ENCODE results near the gene SHLD2.
"Not testable (repeated sequence)": the region's sequence is repeated elsewhere in the genome, so short reads cannot be mapped to it uniquely, and the experiment has no call there.

The SHLD2 gene

DNA sequence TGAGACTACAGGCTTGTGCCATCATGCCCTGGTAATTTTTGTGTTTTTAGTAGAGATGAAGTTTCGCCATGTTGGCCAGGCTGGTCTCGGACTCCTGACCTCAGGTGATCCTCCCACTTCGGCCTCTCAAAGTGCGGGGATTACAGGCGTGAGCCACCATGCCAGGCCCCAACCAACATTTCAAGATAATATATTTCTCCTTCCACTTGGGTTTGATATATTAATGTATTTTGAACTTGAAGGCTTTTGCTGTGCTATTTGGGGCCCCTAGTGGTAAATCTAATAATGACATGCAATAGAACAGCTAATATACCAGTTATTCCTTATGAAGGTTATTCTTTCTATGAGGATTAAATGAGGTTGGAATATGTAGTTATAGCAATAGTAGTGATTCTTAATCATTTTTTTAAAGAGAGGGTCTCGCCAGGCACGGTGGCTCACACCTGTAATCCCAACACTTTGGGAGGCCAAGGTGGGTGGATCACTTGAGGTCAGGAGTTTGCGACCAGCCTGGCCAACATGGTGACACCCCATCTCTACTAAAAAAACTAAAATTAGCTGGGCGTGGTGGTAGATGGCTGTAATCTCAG is 54.1 kb downstream of the SHLD2 start:
- not testable (repeated sequence) for DNase-seq

- not testable (repeated sequence) for DNase-seq
Observed at GRCh38 chr10:87151516-87151915, 56.5 kb downstream of the SHLD2 start.

DNA sequence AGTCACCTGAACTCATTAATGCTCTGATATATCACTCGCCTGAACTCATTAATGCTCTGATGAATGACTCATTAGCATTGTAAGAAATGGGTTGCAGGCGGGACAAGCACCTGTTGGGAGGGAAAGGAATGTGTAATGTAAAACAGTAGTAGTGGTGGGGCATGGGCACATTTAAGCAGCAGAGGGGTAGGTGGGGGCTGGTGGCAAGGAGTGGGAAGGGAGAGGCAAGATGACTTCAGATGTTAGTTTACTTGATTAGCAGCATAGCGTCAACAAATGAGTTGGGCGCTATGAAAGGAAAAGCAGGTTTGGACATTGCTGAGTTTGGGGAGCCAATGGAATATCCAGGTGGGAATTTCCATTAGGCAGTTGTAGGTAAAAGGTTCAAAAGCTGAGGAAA is 61.8 kb downstream of the SHLD2 start:
- DNase-seq = not testable (repeated sequence)

- DNase-seq = not testable (repeated sequence)
Observed at GRCh38 chr10:87157821-87158220, 62.8 kb downstream of the SHLD2 start.

DNA sequence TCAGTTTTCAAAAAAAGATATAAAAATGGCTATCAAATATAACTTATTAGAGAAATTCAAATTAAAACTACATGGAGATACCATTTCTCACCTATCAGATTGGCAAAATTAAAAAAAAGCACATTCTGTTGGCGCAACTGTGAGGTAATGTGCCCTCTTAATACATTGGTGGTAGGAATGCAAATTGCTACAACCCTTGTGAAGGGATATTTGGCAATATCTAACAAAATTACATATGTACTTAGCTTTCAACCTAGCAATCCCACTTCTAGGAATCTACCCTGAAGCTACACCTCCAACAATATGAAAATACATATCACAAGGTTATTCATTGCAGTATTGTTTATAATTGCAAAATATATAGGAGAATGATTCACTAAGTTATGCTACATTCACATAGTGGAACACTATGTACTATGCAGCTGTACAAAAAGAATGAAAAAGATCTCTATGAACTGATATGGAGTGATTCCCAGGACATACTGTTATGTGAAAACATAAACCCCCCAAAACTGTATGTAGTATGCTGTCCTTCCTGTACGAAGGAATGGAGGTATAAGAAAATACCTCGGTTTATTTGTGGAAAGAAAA is 67.8 kb downstream of the SHLD2 start:
- DNase-seq = not testable (repeated sequence)

GRCh38 chr10:87163414-87163813 is 68.4 kb downstream of the SHLD2 start:
- not testable (repeated sequence) for DNase-seq

DNA sequence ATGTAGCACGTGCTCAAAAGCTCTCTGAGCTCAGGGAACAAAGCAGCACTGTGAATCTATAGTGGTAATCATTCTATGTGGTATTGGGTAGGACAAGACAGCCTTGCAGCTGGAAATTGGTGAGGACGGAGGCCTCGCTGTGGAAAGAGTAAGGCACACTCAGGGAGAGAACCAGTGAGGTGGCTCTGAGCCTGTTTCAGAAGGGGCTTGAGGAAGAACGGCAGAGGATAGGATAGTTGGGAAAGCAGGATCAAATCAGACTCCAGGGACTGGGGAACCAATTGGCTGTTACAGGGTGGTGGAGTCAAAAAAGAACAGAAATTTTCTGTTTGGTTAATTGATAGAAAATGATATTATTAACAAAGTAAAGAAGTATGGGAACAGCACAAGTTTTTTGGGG is 74.9 kb downstream of the SHLD2 start:
- not testable (repeated sequence) for DNase-seq

- DNase-seq = not testable (repeated sequence)
Observed at GRCh38 chr10:87170705-87171104, 75.7 kb downstream of the SHLD2 start.

DNA sequence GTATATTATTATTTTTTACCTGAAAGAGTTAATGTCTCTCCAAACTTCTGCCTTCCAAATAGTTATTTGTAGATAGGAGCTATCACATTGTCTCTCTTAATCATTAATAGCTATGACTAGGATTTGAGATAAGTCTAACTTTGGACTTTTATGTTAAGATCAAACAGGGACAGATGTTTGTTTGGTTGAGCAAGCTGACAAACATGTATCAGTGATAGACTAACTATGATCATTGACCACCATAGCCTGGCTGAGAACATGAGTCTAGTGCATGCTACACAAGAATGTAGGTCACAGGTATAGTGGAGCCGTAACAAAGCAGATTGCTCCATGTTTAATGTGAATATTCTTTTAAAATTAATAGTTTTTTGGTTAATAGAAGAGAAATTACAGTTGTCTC is 76.7 kb downstream of the SHLD2 start:
- not testable (repeated sequence) for DNase-seq

- not testable (repeated sequence) for DNase-seq
Observed at GRCh38 chr10:87172178-87172577, 77.2 kb downstream of the SHLD2 start.

DNA sequence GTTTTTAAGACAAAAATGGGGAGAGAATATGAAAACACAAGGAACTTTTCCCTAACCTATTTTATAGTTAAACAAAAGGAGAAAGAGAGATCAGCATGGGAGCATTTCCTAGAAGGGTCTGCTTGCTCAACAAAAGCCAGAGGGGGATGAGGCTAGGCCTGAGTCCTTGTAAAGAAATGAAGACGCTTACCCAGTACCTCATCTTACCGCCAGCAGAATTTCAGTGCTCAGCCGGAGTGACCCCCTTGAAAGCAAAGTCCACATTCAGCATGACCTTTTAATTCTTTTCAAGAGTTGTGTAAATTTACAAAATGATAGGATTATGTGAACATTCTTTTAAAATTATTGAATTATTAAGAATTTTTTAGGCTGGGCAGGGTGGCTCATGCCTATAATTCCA is 82.6 kb downstream of the SHLD2 start:
- not testable (repeated sequence) for DNase-seq

DNA sequence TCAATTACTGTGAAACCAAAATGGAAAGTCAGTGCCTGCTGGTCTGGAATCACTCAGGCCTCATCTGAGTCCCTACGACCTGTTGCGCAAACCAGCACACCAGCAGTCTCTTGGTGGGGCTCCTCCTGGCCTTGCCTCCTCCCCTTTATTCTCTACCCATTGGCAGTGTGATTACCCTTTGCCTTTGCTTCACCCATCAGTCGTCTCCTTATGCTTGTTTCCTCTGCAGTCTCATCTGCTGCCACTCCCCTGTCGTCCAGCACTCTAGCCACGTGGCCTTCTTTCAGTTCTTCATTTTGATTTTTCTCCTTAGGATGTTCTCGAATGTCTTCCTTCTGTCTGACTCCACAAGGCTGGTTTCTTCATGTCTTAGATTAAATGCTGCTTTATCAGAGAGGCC is 89.4 kb downstream of the SHLD2 start:
- not testable (repeated sequence) for DNase-seq

DNA sequence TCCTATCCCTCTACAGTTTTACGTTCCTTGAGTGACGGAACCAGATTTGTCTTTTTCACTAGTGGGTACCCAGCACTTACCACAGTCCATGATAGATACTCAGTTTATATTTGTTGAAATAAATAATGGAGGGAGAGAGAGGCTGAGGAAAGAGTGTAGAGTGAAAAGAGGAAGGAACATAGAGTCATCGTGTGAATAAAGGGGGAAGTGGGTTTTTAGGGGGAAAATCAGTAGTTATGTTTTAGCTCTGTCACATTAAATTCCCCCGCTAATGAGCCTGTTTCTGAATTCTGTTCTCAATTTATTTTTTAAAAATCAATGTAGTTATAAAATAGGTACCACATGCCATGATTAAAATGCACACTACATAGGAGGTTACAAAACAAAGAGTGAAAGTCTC is 91.0 kb downstream of the SHLD2 start:
- DNase-seq = not testable (repeated sequence)

- not testable (repeated sequence) for DNase-seq
Observed at GRCh38 chr10:87187573-87187972, 92.6 kb downstream of the SHLD2 start.

DNA sequence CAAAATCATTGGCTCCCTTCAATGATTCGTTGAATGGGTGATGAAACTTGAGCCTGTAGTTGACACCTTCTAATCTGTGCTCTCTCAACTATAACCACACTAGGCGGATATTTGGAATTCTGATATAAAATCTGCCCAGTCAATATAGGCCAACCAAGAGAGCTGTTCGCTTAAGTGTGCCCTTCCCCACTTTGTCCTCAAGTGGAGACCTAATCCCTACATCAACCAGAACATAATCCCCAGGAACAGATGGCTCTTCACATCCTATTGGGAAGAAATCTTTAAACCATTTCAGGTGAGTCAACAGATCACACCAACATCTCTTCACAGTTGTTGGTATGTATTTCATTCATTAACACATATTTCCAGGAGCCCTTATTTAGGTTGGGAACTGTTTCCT is 96.8 kb downstream of the SHLD2 start:
- DNase-seq = not testable (repeated sequence)

GRCh38 chr10:87200924-87201323 is 105.9 kb downstream of the SHLD2 start:
- not testable (repeated sequence) for DNase-seq

DNA sequence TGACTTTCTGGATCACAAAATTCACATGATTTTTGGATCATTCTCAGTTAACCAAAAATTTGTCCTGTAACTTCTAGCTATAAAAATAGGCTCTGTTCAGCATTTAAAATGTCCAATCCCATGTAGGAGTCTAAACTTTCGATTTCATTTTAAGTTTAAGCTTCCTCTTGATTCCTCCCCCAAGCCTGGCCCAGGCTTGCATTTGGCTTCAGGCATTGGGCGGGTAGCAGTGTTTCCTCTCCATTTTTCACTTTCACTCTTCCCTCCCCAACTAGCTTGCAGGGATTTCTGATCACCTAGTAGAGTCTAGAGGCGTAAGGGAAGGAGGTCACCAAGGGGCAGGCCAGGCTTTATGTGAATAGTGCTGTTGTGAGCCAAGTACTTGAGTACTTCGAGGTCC is 109.8 kb downstream of the SHLD2 start:
- not testable (repeated sequence) for DNase-seq

GRCh38 chr10:87206922-87207321 is 111.9 kb downstream of the SHLD2 start:
- not testable (repeated sequence) for DNase-seq

GRCh38 chr10:87210309-87210708 is 115.3 kb downstream of the SHLD2 start:
- not testable (repeated sequence) for DNase-seq

DNA sequence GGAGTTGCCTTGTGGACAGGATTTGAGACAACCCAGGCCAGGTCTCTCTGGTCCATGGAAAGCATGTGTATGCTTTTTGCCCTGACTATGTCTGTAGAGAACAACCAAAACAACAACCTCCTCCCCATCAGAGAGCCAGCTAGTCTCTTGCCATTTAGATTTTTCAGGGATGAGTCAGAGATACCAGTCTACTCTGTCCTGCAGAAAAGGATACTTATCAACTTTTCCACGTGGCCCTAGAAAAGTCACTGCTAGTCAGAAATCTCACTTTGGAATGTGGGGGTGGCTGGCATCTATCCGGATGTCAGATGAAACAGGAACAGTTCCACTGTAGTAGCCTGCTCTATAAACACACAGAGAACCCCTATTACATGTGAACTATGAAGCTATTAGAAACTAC is 116.8 kb downstream of the SHLD2 start:
- not testable (repeated sequence) for DNase-seq

GRCh38 chr10:87213150-87213765 is 118.3 kb downstream of the SHLD2 start:
- DNase-seq = not testable (repeated sequence)

DNA sequence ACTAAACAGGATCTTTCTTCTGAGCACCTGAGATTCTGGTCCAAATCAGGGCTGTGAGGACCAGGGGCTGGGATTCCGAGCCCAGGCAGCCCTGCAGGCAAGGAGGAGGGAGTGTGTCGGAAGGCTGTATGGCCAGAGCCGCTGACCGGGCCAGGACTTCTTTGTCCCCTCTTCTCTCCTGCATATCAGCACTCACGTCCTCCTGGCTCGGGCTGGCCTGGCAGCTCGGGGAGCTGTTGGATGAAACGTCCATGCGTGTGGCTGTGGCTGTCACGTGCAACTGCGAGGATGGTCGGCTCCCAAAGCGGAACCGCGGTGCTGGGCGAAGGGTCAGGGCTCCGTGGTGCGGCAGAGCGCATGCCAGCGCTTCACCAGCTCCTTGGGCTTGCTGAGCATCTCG is 118.8 kb downstream of the SHLD2 start:
- DNase-seq = not testable (repeated sequence)

DNA sequence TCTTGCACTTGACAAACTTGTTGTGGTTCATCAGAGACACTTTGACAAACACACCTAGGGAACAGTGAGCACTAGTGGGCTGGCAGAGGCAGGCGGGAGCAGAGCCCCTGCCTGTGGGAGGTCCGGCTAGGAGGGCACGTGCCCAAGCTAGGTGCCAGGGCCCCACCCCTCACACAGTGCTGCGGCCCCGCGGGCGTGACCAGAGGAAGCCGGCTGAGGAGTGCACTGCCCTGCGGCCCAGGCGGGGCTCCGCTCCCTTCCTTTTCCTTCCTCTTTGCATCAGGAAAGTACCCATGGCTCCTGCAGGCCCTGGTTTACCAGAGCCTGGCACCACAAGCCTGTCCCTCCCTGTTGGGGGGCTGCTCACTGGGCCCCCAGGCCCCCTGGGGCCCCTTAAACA is 121.1 kb downstream of the SHLD2 start:
- DNase-seq = not testable (repeated sequence)

DNA sequence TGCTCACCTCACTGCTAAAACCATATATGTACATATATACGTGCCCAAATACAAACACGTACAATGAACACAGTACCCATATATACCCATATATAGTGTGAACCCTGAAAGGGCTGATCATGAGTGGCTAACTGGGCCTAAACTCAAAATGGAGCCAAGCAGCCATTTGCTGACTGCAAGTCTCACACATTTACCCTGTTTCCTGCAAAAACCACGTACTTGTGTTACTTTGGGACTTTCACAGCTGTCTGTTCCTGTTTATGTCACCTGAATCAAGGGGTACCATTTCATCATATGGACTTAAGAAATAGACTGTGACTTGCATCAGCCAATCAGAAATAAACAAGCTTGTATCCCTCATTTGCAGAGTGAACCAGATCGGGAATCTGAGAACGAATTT is 124.4 kb downstream of the SHLD2 start:
- not testable (repeated sequence) for DNase-seq
